Smooth muscle cell of bladder (primary cell): Measurements from ENCODE around the gene FKBP10. TPM values are rescaled to one million over a fixed set of nuclear protein-coding genes. Genes with fewer than 3 reads are reported as not detected.

ENCODE experiments used
- total RNA-seq: library from RNA; depleted of rRNA; stranded (reverse); fragments of >200 nt; gene quantifications from 2 replicates; pipeline ENCODE4 v1.2.3, GENCODE V29; 2014

The FKBP10 gene
- total RNA-seq: 293 and 454 TPM in 2 replicates

GRCh38 chr17:41812381-41813151 is at the start of gene FKBP10:
TSS of gene FKBP10 (plus strand) at chr17:41813004. CDS start at chr17:41813035, 31 bp downstream.

DNA sequence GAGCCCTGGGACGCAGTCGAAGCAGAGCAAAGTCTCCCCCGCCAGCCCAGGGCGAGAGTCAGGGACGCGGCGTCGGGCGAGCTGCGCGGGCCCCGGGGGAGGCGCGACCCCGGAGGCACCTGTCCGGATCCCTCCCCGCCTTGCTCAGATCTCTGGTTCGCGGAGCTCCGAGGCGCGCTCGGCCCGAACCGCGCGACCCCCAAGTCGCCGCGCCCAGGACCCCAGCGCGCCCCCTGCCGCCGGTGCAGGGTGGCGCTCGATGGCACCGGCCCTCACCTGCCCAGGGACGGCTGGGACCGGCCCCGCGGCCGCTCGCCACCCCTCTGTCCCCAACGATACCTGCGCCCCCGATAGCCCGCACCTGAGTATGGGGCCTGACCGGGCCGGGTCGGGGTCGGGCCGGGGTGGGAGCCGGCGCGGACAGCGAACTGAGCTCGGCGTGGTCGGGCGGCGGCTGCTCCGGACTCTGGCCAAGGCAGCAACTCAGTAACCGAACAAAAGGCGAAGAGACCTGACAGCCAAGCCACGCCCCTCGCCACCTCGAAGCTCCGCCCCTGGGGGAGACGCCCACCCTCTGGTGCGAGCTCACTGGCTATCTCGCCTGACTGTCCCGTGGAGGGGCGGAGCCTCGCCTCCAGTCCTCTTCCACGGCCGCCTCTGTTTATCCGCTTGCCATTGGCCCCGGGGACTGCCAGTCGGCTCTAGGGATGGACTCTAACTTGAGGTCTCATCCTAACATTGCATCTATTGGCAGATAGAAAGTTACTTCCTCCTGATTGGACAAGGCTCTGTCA is 26.4 kb upstream of the FKBP10 start, which contains the start of gene JUP:
Gene JUP (minus strand): TSS at position 485 of the 794 bp plus-strand sequence. CDS start 14,857 bp downstream, outside the sequence.

GRCh38 chr17:41811549-41812380 is 1.0 kb upstream of the FKBP10 start, which contains the start of gene P3H4:
TSS of gene P3H4 (minus strand) at chr17:41811949. CDS start at chr17:41811915, 34 bp downstream.

GRCh38 chr17:41835800-41836549 is 23.2 kb downstream of the FKBP10 start, which contains the start of gene NT5C3B:
TSS of gene NT5C3B (minus strand) at chr17:41836232. CDS start at chr17:41836193, 39 bp downstream.

GRCh38 chr17:41837761-41838538 is 25.1 kb downstream of the FKBP10 start, which contains the start of gene KLHL10:
TSS of gene KLHL10 (plus strand) at chr17:41837825. CDS start at chr17:41837933, 108 bp downstream.

DNA sequence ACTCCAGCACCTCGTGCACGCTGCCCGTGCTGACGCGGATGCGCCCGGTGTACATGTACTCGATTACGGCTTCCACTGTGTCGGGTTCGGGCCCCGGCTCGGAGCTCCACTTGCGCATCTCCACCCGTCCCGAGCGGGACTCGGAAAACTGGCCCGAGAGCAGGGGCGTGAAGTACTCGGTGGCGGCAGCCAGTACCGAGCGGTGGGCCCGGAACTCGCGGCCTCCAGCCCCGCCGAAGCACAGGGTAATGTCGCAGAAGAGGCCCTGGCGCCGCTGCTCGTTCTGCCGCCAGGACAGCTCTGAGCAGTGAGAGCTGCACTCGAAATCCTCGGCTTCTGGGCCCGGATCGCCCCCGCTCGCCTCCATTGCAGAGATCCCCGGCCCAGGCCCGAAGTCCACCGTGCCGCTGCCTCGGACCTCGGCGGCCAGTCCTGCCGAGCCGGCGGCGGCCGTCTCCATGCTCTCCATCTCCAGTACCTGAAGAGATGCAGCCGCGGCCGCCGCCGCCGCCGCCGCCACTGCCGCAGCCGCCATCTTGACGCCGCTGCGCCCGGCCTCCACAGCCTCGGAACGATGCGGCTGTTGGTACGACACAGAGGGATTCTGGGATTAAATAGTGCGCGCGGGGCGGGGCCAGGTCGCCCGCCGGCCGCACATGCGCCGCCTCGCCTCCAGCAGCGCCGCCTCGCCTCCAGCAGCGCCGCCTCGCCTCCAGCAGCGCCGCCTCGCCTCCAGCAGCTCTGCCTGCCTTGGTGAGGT is 52.2 kb downstream of the FKBP10 start, which contains the start of gene KLHL11:
Gene KLHL11 (minus strand): TSS at position 588 of the 760 bp plus-strand sequence. CDS start 53 bp downstream, at position 535.

Other genes with a start within 250 kb of the FKBP10 start
- not detected in 2 replicates for gene KRT9, start 240.9 kb upstream of the FKBP10 start, total RNA-seq
- gene KRT14, start 226.1 kb upstream of the FKBP10 start, total RNA-seq: 0.14 and 0.18 TPM in 2 replicates
- 0.28 and 0.37 TPM in 2 replicates for gene KRT16, start 200.2 kb upstream of the FKBP10 start, total RNA-seq
- 6.4 and 7.3 TPM in 2 replicates for gene KRT17, start 188.4 kb upstream of the FKBP10 start, total RNA-seq
- 90.0 and 97.9 TPM in 2 replicates for gene EIF1, start 124.1 kb upstream of the FKBP10 start, total RNA-seq
- gene GAST, start 100.7 kb upstream of the FKBP10 start, total RNA-seq: not detected in 2 replicates
- under 0.01 and 0.18 TPM in 2 replicates for gene HAP1, start 78.4 kb upstream of the FKBP10 start, total RNA-seq
- 13.8 and 14.1 TPM in 2 replicates for gene JUP, start 26.3 kb upstream of the FKBP10 start, total RNA-seq
- gene P3H4, start 1.1 kb upstream of the FKBP10 start, total RNA-seq: 86.2 and 106 TPM in 2 replicates
- gene NT5C3B, start 23.2 kb downstream of the FKBP10 start, total RNA-seq: 78.4 and 83.1 TPM in 2 replicates
- 0.43 and 0.55 TPM in 2 replicates for gene KLHL10, start 24.8 kb downstream of the FKBP10 start, total RNA-seq
- 26.0 and 26.2 TPM in 2 replicates for gene KLHL11, start 52.4 kb downstream of the FKBP10 start, total RNA-seq
- gene ACLY, start 105.9 kb downstream of the FKBP10 start, total RNA-seq: 260 and 291 TPM in 2 replicates
- gene ODAD4, start 117.6 kb downstream of the FKBP10 start, total RNA-seq: 0.74 and 1.1 TPM in 2 replicates
- gene CNP, start 153.8 kb downstream of the FKBP10 start, total RNA-seq: 50.9 and 64.7 TPM in 2 replicates
- 69.9 and 78.6 TPM in 2 replicates for gene DNAJC7, start 204.4 kb downstream of the FKBP10 start, total RNA-seq
- 19.2 and 23.9 TPM in 2 replicates for gene NKIRAS2, start 207.1 kb downstream of the FKBP10 start, total RNA-seq
- 0.09 and 0.14 TPM in 2 replicates for gene C17orf113, start 237.6 kb downstream of the FKBP10 start, total RNA-seq